HepG2 (cell line): ENCODE measurements around the gene TMEM238. TPM values are rescaled to one million over a fixed set of nuclear protein-coding genes. Genes with fewer than 3 reads are reported as not detected.

ENCODE experiments used
- GFI1 ChIP-seq: sonication (generic); formaldehyde crosslinking; IDR thresholded peaks from 2 replicates; pipeline ENCODE4 v1.5.0; 2020; ENCODE audit warnings: missing genetic modification reagents, mild to moderate bottlenecking, borderline replicate concordance
- MAFK ChIP-seq, 2 experiments: IDR thresholded peaks in 1 of 2; conservative IDR thresholded peaks in 1 of 2; 2 replicates each; pipeline ENCODE4 v1.6.1; 2011; ENCODE audit warnings: improper control_type of control experiment in 2 of 2, low read length in 2 of 2
- SOX5 ChIP-seq: IDR thresholded peaks from 2 replicates; pipeline ENCODE4 v1.6.1; 2016; ENCODE audit warnings: borderline replicate concordance
- ZBTB20 ChIP-seq: sonication (generic); formaldehyde crosslinking; IDR thresholded peaks from 2 replicates; pipeline ENCODE4 v1.8.1; 2023; ENCODE audit warnings: missing genetic modification reagents, low read depth, mild to moderate bottlenecking, borderline replicate concordance
- ZKSCAN8 ChIP-seq: IDR thresholded peaks from 2 replicates; pipeline ENCODE4 v1.6.1; 2016; ENCODE audit warnings: borderline replicate concordance, missing genetic modification reagents, missing compliant biosample characterization
- ZNF501 ChIP-seq: sonication (generic); formaldehyde crosslinking; IDR thresholded peaks from 2 replicates; pipeline ENCODE4 v1.5.1; 2020; ENCODE audit warnings: mild to moderate bottlenecking, moderate library complexity, missing genetic modification reagents
- ZNF670 ChIP-seq: sonication (generic); formaldehyde crosslinking; IDR thresholded peaks from 2 replicates; pipeline ENCODE4 v1.8.0; 2022; ENCODE audit warnings: mild to moderate bottlenecking, missing genetic modification reagents, borderline replicate concordance
- polyA plus RNA-seq, 8 experiments: library from polyadenylated mRNA; depleted of rRNA in 3 of 8; stranded (reverse) in 7 of 8; unstranded in 1 of 8; fragments of >200 nt; fragmentation: Illumina TruSeq in 4 of 8; extraction: Trizol in 4 of 8; gene quantifications; 2 replicates each; pipeline versions ENCODE4 v1.2.1 to v1.2.3, GENCODE V29; 2011 to 2016; ENCODE audit warnings: low read depth in 4 of 8, missing spikeins in 1 of 8, mixed read lengths in 1 of 8; ENCODE audit not compliant: insufficient read depth in 1 of 8
- total RNA-seq, 5 experiments: library from RNA; depleted of rRNA; stranded (reverse); fragments of >200 nt; fragmentation: Illumina TruSeq; extraction: Trizol; gene quantifications; 2 replicates each; pipeline ENCODE4 v1.2.3, GENCODE V29; 2016; ENCODE audit warnings: low read depth in 1 of 5
- TF ChIP-seq, protein P1 (sequence below): sonication (generic); formaldehyde crosslinking; IDR thresholded peaks from 2 replicates; pipeline ENCODE4 v1.4.0; 2020; ENCODE audit warnings: mild to moderate bottlenecking, missing genetic modification reagents
- TF ChIP-seq, protein P2 (sequence below): sonication (generic); formaldehyde crosslinking; IDR thresholded peaks from 2 replicates; pipeline ENCODE4 v1.4.0; 2020; ENCODE audit warnings: missing genetic modification reagents
- TF ChIP-seq, protein P3 (sequence below): IDR thresholded peaks from 2 replicates; pipeline ENCODE4 v1.6.1; 2018; ENCODE audit warnings: missing genetic modification reagents, mild to moderate bottlenecking, missing compliant biosample characterization
- TF ChIP-seq, protein P4 (sequence below): sonication (generic); formaldehyde crosslinking; IDR thresholded peaks from 2 replicates; pipeline ENCODE4 v1.4.0; 2020; ENCODE audit warnings: missing genetic modification reagents
- TF ChIP-seq, protein P5 (sequence below): sonication (generic); formaldehyde crosslinking; IDR thresholded peaks from 2 replicates; pipeline ENCODE4 v1.5.1; 2020; ENCODE audit warnings: mild to moderate bottlenecking, missing genetic modification reagents, borderline replicate concordance

Gene TMEM238
- total and polyA plus RNA-seq, 2 of the 13 experiments (the other 11 are each of a cell fraction or from before 2014, with no cell fraction given) = not detected

GRCh38 chr19:55333870-55334269 lies 50.2 kb downstream of the TMEM238 start (continued):
- TF ChIP-seq MAFK (conservative IDR thresholded peaks at IDR 0.05 in 1 of 2, IDR thresholded peaks at IDR 0.05 in 1 of 2; ENCODE audit: low read length in 2 of 2) (no peak), ZBTB20 (peak; percentile 32; the same call in 1 of the 2 replicates), SOX5 (CRISPR knock-in tag) (peak; percentile 64), ZNF670 (CRISPR knock-in tag) (peak; percentile 46; the same call in 1 of the 2 replicates), ZNF501 (CRISPR knock-in tag) (peak; percentile 64; the same call in 1 of the 2 replicates), GFI1 (CRISPR knock-in tag) (peak; percentile 65; the same call in 1 of the 2 replicates), ZKSCAN8 (CRISPR knock-in tag) (peak; percentile 34; the same call in 1 of the 2 replicates)
- TF ChIP-seq, protein P1, sequence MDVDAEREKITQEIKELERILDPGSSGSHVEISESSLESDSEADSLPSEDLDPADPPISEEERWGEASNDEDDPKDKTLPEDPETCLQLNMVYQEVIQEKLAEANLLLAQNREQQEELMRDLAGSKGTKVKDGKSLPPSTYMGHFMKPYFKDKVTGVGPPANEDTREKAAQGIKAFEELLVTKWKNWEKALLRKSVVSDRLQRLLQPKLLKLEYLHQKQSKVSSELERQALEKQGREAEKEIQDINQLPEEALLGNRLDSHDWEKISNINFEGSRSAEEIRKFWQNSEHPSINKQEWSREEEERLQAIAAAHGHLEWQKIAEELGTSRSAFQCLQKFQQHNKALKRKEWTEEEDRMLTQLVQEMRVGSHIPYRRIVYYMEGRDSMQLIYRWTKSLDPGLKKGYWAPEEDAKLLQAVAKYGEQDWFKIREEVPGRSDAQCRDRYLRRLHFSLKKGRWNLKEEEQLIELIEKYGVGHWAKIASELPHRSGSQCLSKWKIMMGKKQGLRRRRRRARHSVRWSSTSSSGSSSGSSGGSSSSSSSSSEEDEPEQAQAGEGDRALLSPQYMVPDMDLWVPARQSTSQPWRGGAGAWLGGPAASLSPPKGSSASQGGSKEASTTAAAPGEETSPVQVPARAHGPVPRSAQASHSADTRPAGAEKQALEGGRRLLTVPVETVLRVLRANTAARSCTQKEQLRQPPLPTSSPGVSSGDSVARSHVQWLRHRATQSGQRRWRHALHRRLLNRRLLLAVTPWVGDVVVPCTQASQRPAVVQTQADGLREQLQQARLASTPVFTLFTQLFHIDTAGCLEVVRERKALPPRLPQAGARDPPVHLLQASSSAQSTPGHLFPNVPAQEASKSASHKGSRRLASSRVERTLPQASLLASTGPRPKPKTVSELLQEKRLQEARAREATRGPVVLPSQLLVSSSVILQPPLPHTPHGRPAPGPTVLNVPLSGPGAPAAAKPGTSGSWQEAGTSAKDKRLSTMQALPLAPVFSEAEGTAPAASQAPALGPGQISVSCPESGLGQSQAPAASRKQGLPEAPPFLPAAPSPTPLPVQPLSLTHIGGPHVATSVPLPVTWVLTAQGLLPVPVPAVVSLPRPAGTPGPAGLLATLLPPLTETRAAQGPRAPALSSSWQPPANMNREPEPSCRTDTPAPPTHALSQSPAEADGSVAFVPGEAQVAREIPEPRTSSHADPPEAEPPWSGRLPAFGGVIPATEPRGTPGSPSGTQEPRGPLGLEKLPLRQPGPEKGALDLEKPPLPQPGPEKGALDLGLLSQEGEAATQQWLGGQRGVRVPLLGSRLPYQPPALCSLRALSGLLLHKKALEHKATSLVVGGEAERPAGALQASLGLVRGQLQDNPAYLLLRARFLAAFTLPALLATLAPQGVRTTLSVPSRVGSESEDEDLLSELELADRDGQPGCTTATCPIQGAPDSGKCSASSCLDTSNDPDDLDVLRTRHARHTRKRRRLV = 0 out of 2 replicates have a peak, but pooled peaks have one; percentile 37
- TF ChIP-seq, protein P2, sequence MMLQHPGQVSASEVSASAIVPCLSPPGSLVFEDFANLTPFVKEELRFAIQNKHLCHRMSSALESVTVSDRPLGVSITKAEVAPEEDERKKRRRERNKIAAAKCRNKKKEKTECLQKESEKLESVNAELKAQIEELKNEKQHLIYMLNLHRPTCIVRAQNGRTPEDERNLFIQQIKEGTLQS (CRISPR knock-in tag) = peak; percentile 93
- TF ChIP-seq, protein P3, sequence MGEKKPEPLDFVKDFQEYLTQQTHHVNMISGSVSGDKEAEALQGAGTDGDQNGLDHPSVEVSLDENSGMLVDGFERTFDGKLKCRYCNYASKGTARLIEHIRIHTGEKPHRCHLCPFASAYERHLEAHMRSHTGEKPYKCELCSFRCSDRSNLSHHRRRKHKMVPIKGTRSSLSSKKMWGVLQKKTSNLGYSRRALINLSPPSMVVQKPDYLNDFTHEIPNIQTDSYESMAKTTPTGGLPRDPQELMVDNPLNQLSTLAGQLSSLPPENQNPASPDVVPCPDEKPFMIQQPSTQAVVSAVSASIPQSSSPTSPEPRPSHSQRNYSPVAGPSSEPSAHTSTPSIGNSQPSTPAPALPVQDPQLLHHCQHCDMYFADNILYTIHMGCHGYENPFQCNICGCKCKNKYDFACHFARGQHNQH = peak; percentile 67
- TF ChIP-seq, protein P4, sequence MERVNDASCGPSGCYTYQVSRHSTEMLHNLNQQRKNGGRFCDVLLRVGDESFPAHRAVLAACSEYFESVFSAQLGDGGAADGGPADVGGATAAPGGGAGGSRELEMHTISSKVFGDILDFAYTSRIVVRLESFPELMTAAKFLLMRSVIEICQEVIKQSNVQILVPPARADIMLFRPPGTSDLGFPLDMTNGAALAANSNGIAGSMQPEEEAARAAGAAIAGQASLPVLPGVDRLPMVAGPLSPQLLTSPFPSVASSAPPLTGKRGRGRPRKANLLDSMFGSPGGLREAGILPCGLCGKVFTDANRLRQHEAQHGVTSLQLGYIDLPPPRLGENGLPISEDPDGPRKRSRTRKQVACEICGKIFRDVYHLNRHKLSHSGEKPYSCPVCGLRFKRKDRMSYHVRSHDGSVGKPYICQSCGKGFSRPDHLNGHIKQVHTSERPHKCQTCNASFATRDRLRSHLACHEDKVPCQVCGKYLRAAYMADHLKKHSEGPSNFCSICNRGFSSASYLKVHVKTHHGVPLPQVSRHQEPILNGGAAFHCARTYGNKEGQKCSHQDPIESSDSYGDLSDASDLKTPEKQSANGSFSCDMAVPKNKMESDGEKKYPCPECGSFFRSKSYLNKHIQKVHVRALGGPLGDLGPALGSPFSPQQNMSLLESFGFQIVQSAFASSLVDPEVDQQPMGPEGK (CRISPR knock-in tag) = peak; percentile 79
- TF ChIP-seq, protein P5, sequence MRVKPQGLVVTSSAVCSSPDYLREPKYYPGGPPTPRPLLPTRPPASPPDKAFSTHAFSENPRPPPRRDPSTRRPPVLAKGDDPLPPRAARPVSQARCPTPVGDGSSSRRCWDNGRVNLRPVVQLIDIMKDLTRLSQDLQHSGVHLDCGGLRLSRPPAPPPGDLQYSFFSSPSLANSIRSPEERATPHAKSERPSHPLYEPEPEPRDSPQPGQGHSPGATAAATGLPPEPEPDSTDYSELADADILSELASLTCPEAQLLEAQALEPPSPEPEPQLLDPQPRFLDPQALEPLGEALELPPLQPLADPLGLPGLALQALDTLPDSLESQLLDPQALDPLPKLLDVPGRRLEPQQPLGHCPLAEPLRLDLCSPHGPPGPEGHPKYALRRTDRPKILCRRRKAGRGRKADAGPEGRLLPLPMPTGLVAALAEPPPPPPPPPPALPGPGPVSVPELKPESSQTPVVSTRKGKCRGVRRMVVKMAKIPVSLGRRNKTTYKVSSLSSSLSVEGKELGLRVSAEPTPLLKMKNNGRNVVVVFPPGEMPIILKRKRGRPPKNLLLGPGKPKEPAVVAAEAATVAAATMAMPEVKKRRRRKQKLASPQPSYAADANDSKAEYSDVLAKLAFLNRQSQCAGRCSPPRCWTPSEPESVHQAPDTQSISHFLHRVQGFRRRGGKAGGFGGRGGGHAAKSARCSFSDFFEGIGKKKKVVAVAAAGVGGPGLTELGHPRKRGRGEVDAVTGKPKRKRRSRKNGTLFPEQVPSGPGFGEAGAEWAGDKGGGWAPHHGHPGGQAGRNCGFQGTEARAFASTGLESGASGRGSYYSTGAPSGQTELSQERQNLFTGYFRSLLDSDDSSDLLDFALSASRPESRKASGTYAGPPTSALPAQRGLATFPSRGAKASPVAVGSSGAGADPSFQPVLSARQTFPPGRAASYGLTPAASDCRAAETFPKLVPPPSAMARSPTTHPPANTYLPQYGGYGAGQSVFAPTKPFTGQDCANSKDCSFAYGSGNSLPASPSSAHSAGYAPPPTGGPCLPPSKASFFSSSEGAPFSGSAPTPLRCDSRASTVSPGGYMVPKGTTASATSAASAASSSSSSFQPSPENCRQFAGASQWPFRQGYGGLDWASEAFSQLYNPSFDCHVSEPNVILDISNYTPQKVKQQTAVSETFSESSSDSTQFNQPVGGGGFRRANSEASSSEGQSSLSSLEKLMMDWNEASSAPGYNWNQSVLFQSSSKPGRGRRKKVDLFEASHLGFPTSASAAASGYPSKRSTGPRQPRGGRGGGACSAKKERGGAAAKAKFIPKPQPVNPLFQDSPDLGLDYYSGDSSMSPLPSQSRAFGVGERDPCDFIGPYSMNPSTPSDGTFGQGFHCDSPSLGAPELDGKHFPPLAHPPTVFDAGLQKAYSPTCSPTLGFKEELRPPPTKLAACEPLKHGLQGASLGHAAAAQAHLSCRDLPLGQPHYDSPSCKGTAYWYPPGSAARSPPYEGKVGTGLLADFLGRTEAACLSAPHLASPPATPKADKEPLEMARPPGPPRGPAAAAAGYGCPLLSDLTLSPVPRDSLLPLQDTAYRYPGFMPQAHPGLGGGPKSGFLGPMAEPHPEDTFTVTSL (CRISPR knock-in tag) = peak; percentile 27; the same call in 1 of the 2 replicates
